ACC112 (cell line): ENCODE measurements around the gene TRMT61A.
"Not testable (repeated sequence)": the region's sequence is repeated elsewhere in the genome, so short reads cannot be mapped to it uniquely, and the experiment has no call there.

Source experiments
- H2AFZ ChIP-seq: fragments of 200-600 bp; sonication (generic); one replicate; pipeline ENCODE4 v1.6.0; 2017; ENCODE audit warnings: antibody characterized with exemption, low read length; ENCODE audit not compliant: unreplicated experiment
- H3K27ac ChIP-seq: fragments of 200-600 bp; sonication (generic); 2 replicates; pipeline ENCODE4 v1.5.1; 2014; ENCODE audit warnings: low read depth, mild to moderate bottlenecking, antibody characterized with exemption, low read length, moderate library complexity
- H3K27me3 ChIP-seq: fragments of 200-600 bp; sonication (generic); 2 replicates; pipeline ENCODE4 v1.6.1; 2014; ENCODE audit warnings: mild to moderate bottlenecking, antibody characterized with exemption, low read length, moderate library complexity, mixed read lengths; ENCODE audit not compliant: insufficient read depth
- H3K36me3 ChIP-seq: fragments of 200-600 bp; sonication (generic); 2 replicates; pipeline ENCODE4 v1.6.1; 2016; ENCODE audit warnings: mild to moderate bottlenecking, antibody characterized with exemption, low read length, moderate library complexity, mixed read lengths; ENCODE audit not compliant: insufficient read depth
- H3K4me1 ChIP-seq: fragments of 200-600 bp; sonication (generic); one replicate; pipeline ENCODE4 v1.6.1; 2016; ENCODE audit warnings: low read length, mixed read lengths; ENCODE audit not compliant: insufficient read depth, unreplicated experiment, control insufficient read depth
- H3K4me3 ChIP-seq: fragments of 200-600 bp; sonication (generic); 2 replicates; pipeline ENCODE4 v1.5.1; 2014; ENCODE audit warnings: mild to moderate bottlenecking, low read depth, low read length
- H3K79me2 ChIP-seq: fragments of 200-600 bp; sonication (generic); one replicate; pipeline ENCODE4 v1.6.0; 2016; ENCODE audit warnings: low read length; ENCODE audit not compliant: control insufficient read depth, unreplicated experiment, insufficient read depth

The TRMT61A gene

GRCh38 chr14:103523575-103523954 is 5.4 kb upstream of the TRMT61A start:
- H3K79me2 ChIP-seq, result peaks cover 1% of the 10 kb centered on the region
- H3K27me3 ChIP-seq, result peaks cover 23% of the 10 kb centered on the region
- no peak overlapping the region for H2AFZ ChIP-seq
- H3K27ac ChIP-seq, result no peak overlapping the region
- H3K4me1 ChIP-seq, result peaks cover 48% of the 10 kb centered on the region
- no peaks in the 10 kb centered on the region for H3K36me3 ChIP-seq
- H3K4me3 ChIP-seq, result 0 out of 2 replicates have a peak overlapping the region, but pooled peaks have one; percentile 84

- peaks cover 4% of the 10 kb centered on the region for H3K79me2 ChIP-seq
- H3K4me3 ChIP-seq, result no peak overlapping the region
- peaks cover 23% of the 10 kb centered on the region for H3K27me3 ChIP-seq
- no peak overlapping the region for H3K27ac ChIP-seq
- no peaks in the 10 kb centered on the region for H3K36me3 ChIP-seq
- H2AFZ ChIP-seq, result no peak overlapping the region
- peaks cover 41% of the 10 kb centered on the region for H3K4me1 ChIP-seq
These were observed 4.7 kb upstream of the TRMT61A start for GRCh38 chr14:103524002-103524935.

- peaks cover 37% of the 10 kb centered on the region for H3K4me1 ChIP-seq
- peaks cover 23% of the 10 kb centered on the region for H3K27me3 ChIP-seq
- peaks cover 18% of the 10 kb centered on the region for H3K79me2 ChIP-seq
- H3K27ac ChIP-seq, H2AFZ ChIP-seq, H3K4me3 ChIP-seq, H3K36me3 ChIP-seq: not testable (repeated sequence)
These were observed 3.4 kb upstream of the TRMT61A start for GRCh38 chr14:103525430-103526246.

GRCh38 chr14:103526247-103526913 is 2.6 kb upstream of the TRMT61A start:
- Histone ChIP-seq H3K27me3 (peaks cover 23% of the 10 kb centered on the region), H3K4me1 (peaks cover 38% of the 10 kb centered on the region), H2AFZ (no peak overlapping the region), H3K4me3 (no peak overlapping the region), H3K36me3 (peaks cover 3% of the 10 kb centered on the region; the same call in 1 of the 2 replicates), H3K27ac (peak overlapping the region; percentile 73; the same call in 1 of the 2 replicates), H3K79me2 (peaks cover 25% of the 10 kb centered on the region)

GRCh38 chr14:103526914-103527248 is 2.1 kb upstream of the TRMT61A start:
- peak overlapping the region; percentile 73 for H3K27ac ChIP-seq
- H3K4me1 ChIP-seq, result peaks cover 38% of the 10 kb centered on the region
- peaks cover 3% of the 10 kb centered on the region; the same call in 1 of the 2 replicates for H3K36me3 ChIP-seq
- H3K4me3 ChIP-seq, result 0 out of 2 replicates have a peak overlapping the region, but pooled peaks have one; percentile 34
- peaks cover 27% of the 10 kb centered on the region for H3K79me2 ChIP-seq
- H3K27me3 ChIP-seq, result peaks cover 18% of the 10 kb centered on the region
- H2AFZ ChIP-seq, result no peak overlapping the region

GRCh38 chr14:103527408-103528145 is 1.4 kb upstream of the TRMT61A start:
- Histone ChIP-seq H3K27me3 (peaks cover 13% of the 10 kb centered on the region), H3K79me2 (peaks cover 27% of the 10 kb centered on the region), H3K27ac (peak overlapping the region; percentile 73), H2AFZ (no peak overlapping the region), H3K36me3 (peaks cover 3% of the 10 kb centered on the region; the same call in 1 of the 2 replicates), H3K4me1 (peaks cover 38% of the 10 kb centered on the region), H3K4me3 (peak overlapping the region; percentile 98)

- peaks cover 27% of the 10 kb centered on the region for H3K79me2 ChIP-seq
- H2AFZ ChIP-seq, result no peak overlapping the region
- peak overlapping the region; percentile 73 for H3K27ac ChIP-seq
These were observed 830 bp upstream of the TRMT61A start for GRCh38 chr14:103528146-103528586.

GRCh38 chr14:103529383-103530365 is 678 bp downstream of the TRMT61A start:
- Histone ChIP-seq H3K27me3 (no peaks in the 10 kb centered on the region), H3K4me1 (peaks cover 33% of the 10 kb centered on the region), H3K79me2 (peaks cover 27% of the 10 kb centered on the region), H2AFZ (peak overlapping the region; percentile 77), H3K4me3 (peak overlapping the region; percentile 98), H3K36me3 (peaks cover 3% of the 10 kb centered on the region; the same call in 1 of the 2 replicates), H3K27ac (peak overlapping the region; percentile 26; the same call in 1 of the 2 replicates)

More at GRCh38 chr14:103528146-103528586, 830 bp upstream of the TRMT61A start:
- Histone ChIP-seq H3K27me3 (peaks cover 8% of the 10 kb centered on the region), H3K4me1 (peaks cover 33% of the 10 kb centered on the region), H3K4me3 (peak overlapping the region; percentile 98), H3K36me3 (peaks cover 3% of the 10 kb centered on the region; the same call in 1 of the 2 replicates)

- H3K27me3 ChIP-seq, result no peaks in the 10 kb centered on the region
- no peak overlapping the region for H2AFZ ChIP-seq
- H3K4me1 ChIP-seq, result peaks cover 33% of the 10 kb centered on the region
- H3K79me2 ChIP-seq, result peaks cover 27% of the 10 kb centered on the region
- no peak overlapping the region for H3K27ac ChIP-seq
- H3K36me3 ChIP-seq, result peaks cover 3% of the 10 kb centered on the region; the same call in 1 of the 2 replicates
- peak overlapping the region; percentile 98 for H3K4me3 ChIP-seq
These were observed 1.4 kb downstream of the TRMT61A start for GRCh38 chr14:103530390-103530789.
